ENCODE data around the gene THOP1. TPM values are rescaled to one million over a fixed set of nuclear protein-coding genes. Genes with fewer than 3 reads are reported as not detected.

THOP1 gene
- total RNA-seq, 6 experiments from 2014 or later = 25.5 to 61.8 (median 33.0) TPM

DNA sequence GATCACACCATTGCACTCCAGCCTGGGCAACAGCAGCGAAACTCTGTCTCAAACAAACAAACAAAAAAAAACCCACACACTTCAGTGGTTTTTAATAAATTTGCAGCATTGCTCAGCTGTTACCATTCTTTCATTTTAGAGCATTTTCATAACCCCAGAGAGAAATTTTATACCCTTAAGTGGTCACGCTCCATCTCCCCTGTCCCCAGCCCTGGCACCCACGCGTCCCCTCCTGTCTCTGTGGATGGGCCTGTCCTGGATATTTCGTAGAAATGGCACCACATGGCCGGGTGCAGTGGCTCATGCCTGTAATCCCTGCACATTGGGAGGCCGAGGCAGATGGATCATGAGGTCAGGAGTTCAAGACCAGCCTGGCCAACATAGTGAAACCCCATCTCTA lies 7.8 kb downstream of the THOP1 start:
- DNase-seq (no peak), ATAC-seq (no peak)
- no peak for TF ChIP-seq POLR2A (IDR thresholded peaks at IDR 0.05)
- TF ChIP-seq, protein P1, sequence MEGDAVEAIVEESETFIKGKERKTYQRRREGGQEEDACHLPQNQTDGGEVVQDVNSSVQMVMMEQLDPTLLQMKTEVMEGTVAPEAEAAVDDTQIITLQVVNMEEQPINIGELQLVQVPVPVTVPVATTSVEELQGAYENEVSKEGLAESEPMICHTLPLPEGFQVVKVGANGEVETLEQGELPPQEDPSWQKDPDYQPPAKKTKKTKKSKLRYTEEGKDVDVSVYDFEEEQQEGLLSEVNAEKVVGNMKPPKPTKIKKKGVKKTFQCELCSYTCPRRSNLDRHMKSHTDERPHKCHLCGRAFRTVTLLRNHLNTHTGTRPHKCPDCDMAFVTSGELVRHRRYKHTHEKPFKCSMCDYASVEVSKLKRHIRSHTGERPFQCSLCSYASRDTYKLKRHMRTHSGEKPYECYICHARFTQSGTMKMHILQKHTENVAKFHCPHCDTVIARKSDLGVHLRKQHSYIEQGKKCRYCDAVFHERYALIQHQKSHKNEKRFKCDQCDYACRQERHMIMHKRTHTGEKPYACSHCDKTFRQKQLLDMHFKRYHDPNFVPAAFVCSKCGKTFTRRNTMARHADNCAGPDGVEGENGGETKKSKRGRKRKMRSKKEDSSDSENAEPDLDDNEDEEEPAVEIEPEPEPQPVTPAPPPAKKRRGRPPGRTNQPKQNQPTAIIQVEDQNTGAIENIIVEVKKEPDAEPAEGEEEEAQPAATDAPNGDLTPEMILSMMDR (IDR thresholded peaks at IDR 0.05) = no peak
- no peaks in the 10 kb centered on the region for H3K27me3 ChIP-seq
- H3K27ac ChIP-seq = no peak overlapping the region
- intact Hi-C loops (cut with DNase I) = no loop called here
- peaks cover 0 to 14% (median 3%) of the 10 kb centered on the region in 4 donors for H3K36me3 ChIP-seq
- H3K4me3 ChIP-seq = no peak overlapping the region
- no peaks in the 10 kb centered on the region for H3K9me3 ChIP-seq
- WGBS (ENCODE audit: insufficient coverage, low coverage, low lambda C conversion rate, missing lambda C conversion rate) = 96% methylated on average over 4 of the region's 7 CpGs
- H3K4me1 ChIP-seq = peaks cover 0 to 24% (median 10%) of the 10 kb centered on the region in 4 donors

GRCh38 chr19:2793577-2793976 lies 8.3 kb downstream of the THOP1 start:
- 97% methylated on average over 11 of the region's 12 CpGs for WGBS (ENCODE audit: insufficient coverage, low coverage, low lambda C conversion rate, missing lambda C conversion rate)
- H3K9me3 ChIP-seq = no peaks in the 10 kb centered on the region
- intact Hi-C loops (cut with DNase I) = no loop called here
- H3K27ac ChIP-seq = no peak overlapping the region
- peaks cover 0 to 14% (median 3%) of the 10 kb centered on the region in 4 donors for H3K36me3 ChIP-seq
- ATAC-seq (no peak), DNase-seq (no peak)
- H3K4me3 ChIP-seq = no peak overlapping the region
- peaks cover 0 to 25% (median 12%) of the 10 kb centered on the region in 4 donors for H3K4me1 ChIP-seq
- no peaks in the 10 kb centered on the region for H3K27me3 ChIP-seq
- TF ChIP-seq, protein P1 (IDR thresholded peaks at IDR 0.05) = no peak
- TF ChIP-seq POLR2A (IDR thresholded peaks at IDR 0.05) = no peak

DNA sequence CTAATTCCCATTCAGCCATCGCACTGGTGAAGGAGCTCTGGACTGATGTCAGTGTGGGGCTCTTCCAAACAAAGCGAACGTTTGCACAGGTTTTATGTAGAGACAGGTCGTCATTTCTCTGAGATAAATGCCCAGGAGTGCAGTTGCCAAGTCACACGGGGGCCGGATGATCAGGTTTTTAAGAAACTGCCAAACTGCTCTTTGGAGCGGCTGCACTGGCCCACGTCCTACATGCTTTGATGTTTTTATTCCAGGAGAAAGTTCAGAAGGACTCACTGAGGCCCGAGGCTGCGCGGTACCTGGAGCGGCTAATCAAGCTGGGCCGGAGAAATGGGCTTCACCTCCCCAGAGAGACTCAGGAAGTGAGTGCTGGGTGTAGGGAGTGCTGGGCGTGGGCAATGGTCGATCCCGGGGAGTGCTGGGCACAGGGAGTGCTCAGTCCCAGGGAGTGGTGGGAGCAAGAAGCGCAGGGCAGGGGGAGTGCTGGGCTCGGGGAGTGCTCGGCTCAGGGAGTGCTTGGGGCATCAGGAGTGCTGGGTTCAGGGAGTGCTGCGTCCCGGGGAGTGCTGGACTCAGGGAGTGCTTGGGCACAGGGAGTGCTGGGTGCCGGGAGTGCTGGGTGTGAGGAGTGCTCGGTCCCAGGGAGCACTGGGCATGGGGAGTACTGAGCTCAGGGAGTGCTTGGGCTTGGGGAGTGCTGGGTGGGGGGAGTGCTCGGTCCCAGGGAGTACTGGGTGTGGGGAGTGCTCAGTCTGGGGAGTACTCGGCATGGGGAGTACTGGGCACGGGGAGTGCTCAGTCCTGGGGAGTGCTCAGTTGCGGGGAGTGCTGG lies 10.7 kb downstream of the THOP1 start:
- no peak overlapping the region for H3K27ac ChIP-seq
- 79% methylated on average over 19 of the region's 27 CpGs for WGBS (ENCODE audit: insufficient coverage, low coverage, low lambda C conversion rate, missing lambda C conversion rate)
- no peaks in the 10 kb centered on the region for H3K27me3 ChIP-seq
- H3K4me1 ChIP-seq = peaks cover 0 to 17% (median 6%) of the 10 kb centered on the region in 4 donors
- intact Hi-C loops (cut with DNase I) = no loop called here
- no peak for DNase-seq
- H3K4me3 ChIP-seq = no peak overlapping the region
- H3K9me3 ChIP-seq = no peaks in the 10 kb centered on the region
- peak in 1 of 4 donors; percentile 23 for ATAC-seq
- TF ChIP-seq POLR2A (IDR thresholded peaks at IDR 0.05) = no peak
- TF ChIP-seq, protein P1 (IDR thresholded peaks at IDR 0.05) = no peak
- peaks cover 0 to 24% (median 3%) of the 10 kb centered on the region in 4 donors for H3K36me3 ChIP-seq

GRCh38 chr19:2796659-2797266 lies 11.5 kb downstream of the THOP1 start:
- no peak for TF ChIP-seq POLR2A (IDR thresholded peaks at IDR 0.05)
- TF ChIP-seq, protein P1 (IDR thresholded peaks at IDR 0.05) = no peak
- DNase-seq (no peak), ATAC-seq (no peak)
- Histone ChIP-seq H3K9me3 (no peaks in the 10 kb centered on the region), H3K27ac (no peak overlapping the region), H3K36me3 (peaks cover 0 to 26% (median 3%) of the 10 kb centered on the region in 4 donors), H3K4me3 (no peak overlapping the region), H3K27me3 (no peaks in the 10 kb centered on the region), H3K4me1 (peaks cover 0 to 10% (median 2%) of the 10 kb centered on the region in 4 donors)
- no CpG with 5 or more reads among the region's 23 CpGs for WGBS (ENCODE audit: insufficient coverage, low coverage, low lambda C conversion rate, missing lambda C conversion rate)
- intact Hi-C loops (cut with DNase I) = no loop called here
